HG02763 (cell line): ENCODE measurements around the gene CDH18.

Source experiments
- ATAC-seq: cut with Tn5 transposase; IDR thresholded peaks from one replicate; pipeline ENCODE4 v1.9.1; 2021; ENCODE audit warnings: mild to moderate bottlenecking, moderate library complexity; ENCODE audit not compliant: unreplicated experiment

Gene CDH18

DNA sequence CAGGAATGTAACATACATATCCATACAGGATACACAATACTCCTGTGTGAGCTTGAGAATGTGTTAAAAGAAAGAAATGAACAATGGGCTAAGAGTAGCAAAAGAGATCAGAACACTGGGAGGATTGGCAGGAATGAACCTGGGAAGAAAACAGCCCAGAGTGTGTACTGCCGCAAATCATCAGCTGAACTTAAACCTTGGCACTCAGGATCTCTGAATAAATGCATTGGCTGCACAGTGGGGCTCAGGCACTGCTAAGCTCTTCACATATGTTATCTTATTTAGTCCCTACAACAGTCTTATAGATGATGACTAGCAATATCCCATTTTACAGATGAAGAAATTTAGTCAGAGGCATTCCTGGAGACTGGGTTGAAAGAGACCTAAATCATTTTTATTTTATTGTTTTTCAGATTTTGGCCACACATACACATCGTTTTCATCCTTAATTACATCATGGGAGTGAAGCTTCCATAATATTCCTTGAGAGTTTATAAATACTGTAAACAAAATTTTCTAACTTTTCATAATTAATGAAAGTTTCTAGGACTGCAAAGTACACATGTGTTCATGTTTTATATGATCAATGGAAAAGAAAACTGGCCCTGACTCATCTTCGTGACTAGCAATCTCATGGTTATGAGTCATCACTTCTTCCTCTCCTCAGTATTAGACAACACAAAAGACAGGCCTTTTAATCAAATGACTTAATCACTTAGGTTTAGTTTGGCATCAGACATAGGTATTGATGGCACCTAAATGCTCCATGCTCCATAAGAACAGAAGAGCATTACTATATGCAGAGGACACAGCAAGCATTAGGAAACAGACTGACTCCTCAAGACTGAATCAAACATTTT lies 59.2 kb downstream of the CDH18 start:
- ATAC-seq, result no peak

DNA sequence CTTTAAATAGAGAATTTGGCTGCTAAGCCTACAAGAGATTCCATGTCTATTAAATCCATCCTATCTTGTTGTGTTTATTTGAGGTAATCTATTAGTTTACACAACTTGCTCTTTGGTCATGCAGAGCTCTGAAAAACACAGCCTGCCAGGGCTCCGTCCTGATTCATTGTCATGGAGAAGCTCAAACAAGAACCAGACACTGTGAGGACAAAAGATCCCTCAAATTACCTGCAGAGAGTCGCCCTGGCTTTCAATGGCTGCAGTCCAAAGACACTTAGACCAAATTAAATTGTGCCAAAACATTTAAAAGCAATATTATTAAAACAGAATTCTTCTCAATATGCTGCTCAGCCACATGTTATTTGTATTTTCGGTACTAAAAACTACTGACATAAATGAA lies 60.1 kb downstream of the CDH18 start:
- ATAC-seq, result no peak

DNA sequence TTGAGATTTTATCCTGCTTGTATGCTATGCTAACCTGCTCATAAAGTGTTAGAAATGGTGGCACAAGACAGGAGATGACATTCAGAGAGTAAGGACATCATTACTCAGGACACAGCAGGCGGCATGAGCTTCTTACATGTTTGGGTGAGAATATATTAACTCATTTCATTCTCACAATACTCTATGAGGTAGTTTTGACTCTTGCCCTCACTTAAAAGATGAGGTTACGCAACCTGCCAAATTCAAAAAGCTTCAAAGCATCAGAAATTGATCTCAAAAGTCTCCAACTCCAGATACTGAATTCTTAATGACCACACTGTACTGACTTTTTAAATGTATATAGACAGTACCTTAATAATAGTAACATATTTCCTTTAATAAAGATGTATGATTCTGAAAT lies 60.8 kb downstream of the CDH18 start:
- no peak for ATAC-seq

DNA sequence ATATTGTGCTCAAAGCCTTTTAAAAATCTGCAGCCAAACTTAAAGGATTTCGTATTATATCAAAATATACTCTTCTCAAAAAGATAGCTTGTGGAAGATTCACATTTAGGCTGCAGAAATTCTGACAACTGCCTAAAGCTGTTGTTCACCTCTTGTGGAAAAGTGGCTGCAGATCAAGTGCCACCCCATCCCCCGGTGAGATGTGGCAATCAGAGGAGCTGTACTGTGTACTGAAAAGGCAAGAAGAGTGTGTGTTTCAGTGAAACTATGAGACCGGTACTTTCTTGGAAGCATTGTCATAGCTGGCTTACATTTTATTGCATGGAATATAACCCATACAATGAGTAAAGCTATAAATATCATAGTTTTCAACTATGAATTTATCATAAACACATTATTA lies 64.3 kb downstream of the CDH18 start:
- ATAC-seq, result no peak

DNA sequence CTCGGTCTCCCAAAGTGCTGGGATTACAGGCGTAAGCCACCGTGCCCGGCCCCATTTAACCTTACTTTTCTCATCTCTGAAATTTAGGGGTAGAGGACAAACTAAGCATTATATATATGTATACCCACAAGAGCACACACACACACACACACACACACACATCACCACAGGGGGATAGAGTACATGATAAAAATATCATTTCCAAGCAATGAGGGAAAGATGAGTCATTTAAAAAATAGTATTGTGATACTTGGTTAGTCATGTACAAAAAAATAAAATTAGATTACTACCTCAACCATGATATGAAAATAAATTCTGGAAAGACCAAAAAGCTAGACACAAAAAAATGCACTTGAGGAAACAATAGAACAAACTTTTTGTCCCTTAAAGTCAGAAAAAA lies 67.2 kb downstream of the CDH18 start:
- no peak for ATAC-seq

DNA sequence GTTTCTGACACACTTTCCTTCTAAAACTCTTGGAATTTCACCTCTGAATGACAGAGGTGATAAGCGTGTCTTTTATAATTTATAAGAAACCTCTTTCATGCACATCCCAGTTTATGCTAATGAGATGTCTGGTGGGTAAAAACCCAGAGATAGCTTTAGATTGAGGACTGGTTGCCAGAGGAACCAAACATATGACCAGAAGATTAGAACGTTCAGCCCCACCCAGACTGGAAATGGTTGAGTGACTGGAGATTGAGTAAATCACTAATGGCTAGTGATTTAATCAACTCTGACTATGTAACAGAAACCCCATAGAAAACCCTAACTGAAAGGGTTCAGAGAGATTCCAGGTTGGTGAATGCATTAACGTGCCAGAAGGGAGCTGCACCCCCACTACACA lies 69.2 kb downstream of the CDH18 start:
- ATAC-seq, result no peak

GRCh38 chr5:19917588-19918122 lies 70.3 kb downstream of the CDH18 start:
- no peak for ATAC-seq

- ATAC-seq, result no peak
These were observed 77.9 kb downstream of the CDH18 start for GRCh38 chr5:19910136-19910535.

DNA sequence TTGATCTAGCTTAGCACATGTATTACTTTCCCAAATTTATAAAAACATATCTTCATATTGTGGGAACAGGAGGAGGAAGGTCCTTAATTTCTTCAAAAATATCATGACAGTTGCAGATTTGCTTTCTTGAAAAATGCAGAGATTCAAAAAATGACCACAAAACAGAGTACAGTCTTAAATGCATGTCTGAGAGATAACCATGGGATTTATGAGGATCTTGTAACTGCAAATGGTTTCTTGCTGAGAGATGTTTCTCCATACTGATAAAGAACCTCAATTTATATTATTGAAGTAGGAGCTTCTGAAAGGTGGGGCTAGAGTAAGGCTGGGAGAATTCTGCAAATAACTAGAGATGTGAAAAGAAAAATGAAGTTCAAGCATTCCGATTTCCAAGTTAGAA lies 83.2 kb downstream of the CDH18 start:
- ATAC-seq, result no peak

GRCh38 chr5:19903611-19904010 lies 84.4 kb downstream of the CDH18 start:
- no peak for ATAC-seq

DNA sequence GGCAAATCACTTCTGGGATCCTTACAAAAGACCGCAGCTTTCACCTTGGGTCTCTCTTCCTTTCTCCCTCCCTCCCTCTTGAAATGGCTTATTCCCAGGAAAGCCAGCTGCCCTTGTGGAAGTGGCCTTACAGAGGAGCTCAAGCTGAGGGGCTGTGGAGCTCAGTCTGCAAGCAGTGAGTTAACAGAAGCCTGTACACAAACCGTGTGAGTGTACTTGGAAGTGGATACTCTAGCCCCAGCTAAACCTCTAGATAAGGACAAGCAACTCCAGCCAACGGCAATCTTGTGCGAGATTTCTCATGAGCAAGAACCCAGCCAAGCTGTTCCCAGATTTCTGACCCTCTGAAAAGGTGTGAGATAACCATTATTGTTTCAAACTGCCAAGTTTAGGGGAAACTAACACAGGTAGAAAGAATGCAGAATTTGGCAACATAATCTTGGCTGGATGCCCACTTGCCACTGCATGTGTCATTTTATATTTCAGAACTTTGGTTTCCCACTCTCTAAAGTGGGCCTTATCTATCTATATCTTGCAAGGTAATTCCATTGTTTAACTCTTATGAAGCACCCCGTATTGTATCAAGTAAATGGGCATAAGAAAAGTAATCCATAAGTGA lies 85.6 kb downstream of the CDH18 start:
- ATAC-seq, result no peak

- no peak for ATAC-seq
These were observed 87.7 kb downstream of the CDH18 start for GRCh38 chr5:19900269-19900668.

GRCh38 chr5:19891658-19892057 lies 96.3 kb downstream of the CDH18 start:
- ATAC-seq, result no peak

- no peak for ATAC-seq
These were observed 101.7 kb downstream of the CDH18 start for GRCh38 chr5:19886123-19886917.

DNA sequence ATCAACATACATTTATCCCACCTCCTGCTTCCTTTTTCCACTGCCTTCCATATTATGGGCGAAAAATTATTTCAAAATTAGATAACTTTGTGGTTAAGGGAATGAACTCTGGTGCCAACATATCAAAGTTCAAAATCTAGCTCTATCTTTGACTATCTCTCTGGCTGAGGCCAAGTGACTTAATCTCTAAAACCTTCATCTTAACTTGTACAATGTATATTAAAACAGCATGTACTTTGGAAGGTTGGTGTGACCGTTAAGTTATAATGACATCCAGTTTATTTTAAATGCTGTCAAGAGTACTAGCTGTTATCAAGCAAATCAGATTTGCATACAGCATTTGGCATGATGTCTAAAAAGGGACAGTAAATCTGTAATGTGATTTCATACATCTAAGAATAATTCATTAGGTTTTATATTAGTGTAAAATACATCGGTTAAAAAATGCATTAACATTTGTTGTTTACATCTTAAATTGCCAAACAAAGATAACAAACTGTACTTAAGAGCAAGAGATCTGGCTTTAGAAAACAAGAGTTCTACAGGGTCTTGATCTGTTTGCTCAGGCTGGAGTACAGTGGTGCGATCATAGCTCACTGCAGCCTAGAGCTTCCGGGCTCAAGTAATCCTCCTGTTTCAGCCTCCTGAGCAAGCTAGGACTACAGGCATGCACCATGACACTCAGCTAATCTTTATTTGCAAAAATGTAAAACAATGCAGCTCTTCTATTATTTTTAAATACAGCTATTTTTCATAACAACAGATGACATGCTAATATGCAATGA lies 102.8 kb downstream of the CDH18 start:
- ATAC-seq, result no peak

GRCh38 chr5:19880859-19881436 lies 107.1 kb downstream of the CDH18 start:
- ATAC-seq, result no peak

GRCh38 chr5:19880458-19880857 lies 107.5 kb downstream of the CDH18 start:
- ATAC-seq, result no peak

DNA sequence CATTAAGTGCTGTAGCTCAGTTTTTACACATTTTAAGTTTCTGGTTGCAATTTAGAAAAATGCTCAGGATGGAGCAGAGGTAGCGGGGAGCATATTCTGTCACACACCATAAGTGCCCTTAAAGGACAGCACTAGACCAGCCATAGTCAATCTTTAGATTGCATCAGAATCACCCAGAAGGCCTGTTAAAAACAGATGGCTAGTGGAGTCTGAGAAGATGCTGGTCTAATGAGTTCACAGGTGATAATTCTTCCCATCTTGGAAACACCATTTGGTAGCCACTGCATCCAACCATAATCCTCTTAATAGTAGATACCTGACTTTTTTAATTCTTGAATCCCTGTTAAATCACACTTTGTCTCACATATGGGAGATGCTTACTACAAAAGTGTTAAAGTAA lies 113.2 kb downstream of the CDH18 start:
- no peak for ATAC-seq

DNA sequence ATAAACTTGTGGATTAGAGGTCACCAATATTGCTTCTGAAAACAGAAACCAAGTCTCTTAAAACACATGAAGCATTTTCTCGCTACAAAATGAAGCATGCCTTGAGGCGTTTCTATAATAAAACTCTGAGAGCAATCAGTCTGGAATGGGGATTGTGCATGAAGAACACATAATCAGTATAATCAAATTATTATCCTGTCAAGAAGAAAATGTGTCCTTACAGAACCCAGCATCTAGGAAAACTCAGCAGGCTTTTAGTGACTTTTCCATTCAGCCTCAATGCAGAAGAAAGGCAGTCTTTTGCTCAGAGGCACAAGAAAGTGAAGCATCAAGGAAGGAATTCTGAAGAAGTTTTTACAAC lies 121.9 kb downstream of the CDH18 start:
- ATAC-seq, result no peak

DNA sequence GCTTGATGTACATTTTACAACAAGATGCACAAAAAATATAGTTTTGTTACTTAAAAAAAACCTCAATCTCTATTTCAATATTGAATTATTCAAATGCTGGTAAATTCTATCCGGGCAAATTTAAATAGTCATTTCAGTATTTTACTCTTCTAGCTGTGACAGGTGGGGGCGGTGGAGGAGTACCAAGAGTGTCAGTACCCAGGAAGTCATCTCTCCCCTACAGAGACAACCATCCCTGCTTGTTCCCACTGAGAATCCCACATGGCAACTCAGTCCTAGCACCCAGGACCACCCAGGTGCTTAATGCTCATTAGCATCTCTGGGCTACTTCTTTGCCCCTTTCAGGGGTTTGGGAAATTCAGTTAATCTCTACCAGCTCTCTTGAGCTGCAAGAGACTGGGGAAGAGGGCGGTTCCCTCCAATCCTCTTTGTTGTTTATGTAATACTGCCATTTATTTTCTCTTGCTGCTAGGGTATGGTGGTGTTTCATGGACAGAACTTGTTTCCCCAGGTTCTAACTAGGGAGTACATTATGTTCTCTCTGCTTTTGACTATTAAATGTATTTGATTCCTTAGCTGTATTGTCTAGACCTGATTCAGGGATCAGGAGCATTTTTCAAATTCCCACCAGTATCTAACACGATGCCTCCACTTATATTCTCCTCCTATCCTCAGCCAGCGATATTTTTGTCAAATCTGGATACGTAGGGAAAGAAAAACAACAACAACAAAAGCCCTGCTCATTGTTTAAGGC lies 122.5 kb downstream of the CDH18 start:
- no peak for ATAC-seq
